Natural killer cell (primary cell): ENCODE measurements around the gene SPOCK1. TPM values are rescaled to one million over a fixed set of nuclear protein-coding genes. Genes with fewer than 3 reads are reported as not detected.

Experiments
- ATAC-seq, 3 donors: fragments of 150-1000 bp in 2 of 3; fragments of 200-7000 bp in 1 of 3; cut with Tn5 transposase; 1 replicate in 1 of 3; 2 replicates in 2 of 3; pipeline ENCODE4 v1.10.0; 2021; ENCODE audit warnings: mild to moderate bottlenecking in 2 of 3, moderate library complexity in 2 of 3
- DNase-seq, 2 donors: peaks; one replicate each; pipeline versions ENCODE4 v3.0.0 to v3.0.0-alpha.2; 2013 to 2021; ENCODE audit warnings: mixed read lengths in 1 of 2
- H3K27ac ChIP-seq: one replicate; pipeline ENCODE4 v1.5.1; 2013; ENCODE audit warnings: mild to moderate bottlenecking, low read length
- H3K27me3 ChIP-seq: one replicate; pipeline ENCODE4 v1.6.1; 2013; ENCODE audit warnings: low read length; ENCODE audit not compliant: control insufficient read depth, insufficient read depth
- H3K36me3 ChIP-seq: one replicate; pipeline ENCODE4 v1.6.1; 2013; ENCODE audit warnings: low read length; ENCODE audit not compliant: control insufficient read depth, insufficient read depth
- H3K4me1 ChIP-seq: one replicate; pipeline ENCODE4 v1.6.1; 2013; ENCODE audit warnings: low read length; ENCODE audit not compliant: control insufficient read depth, insufficient read depth
- H3K4me3 ChIP-seq: one replicate; pipeline ENCODE4 v1.5.1; 2013; ENCODE audit warnings: low read length
- H3K9me3 ChIP-seq: one replicate; pipeline ENCODE4 v1.6.1; 2013; ENCODE audit warnings: low read length; ENCODE audit not compliant: control insufficient read depth, insufficient read depth
- H3K27ac Mint-ChIP-seq, 2 donors: one replicate each; pipeline ENCODE4 v1.8.0; 2022; ENCODE audit warnings: mild to moderate bottlenecking in 2 of 2, mixed read lengths in 2 of 2, moderate library complexity in 1 of 2
- H3K27me3 Mint-ChIP-seq, 2 donors: one replicate each; pipeline ENCODE4 v1.8.0; 2022; ENCODE audit warnings: low read depth in 2 of 2, mixed read lengths in 2 of 2
- H3K36me3 Mint-ChIP-seq: one replicate; pipeline ENCODE4 v1.8.0; 2022; ENCODE audit warnings: mixed read lengths
- H3K4me1 Mint-ChIP-seq, 2 donors: one replicate each; pipeline ENCODE4 v1.8.0; 2022; ENCODE audit warnings: mixed read lengths in 2 of 2
- H3K4me3 Mint-ChIP-seq: one replicate; pipeline ENCODE4 v1.8.0; 2022; ENCODE audit warnings: mild to moderate bottlenecking, moderate library complexity, mixed read lengths
- H3K9me3 Mint-ChIP-seq, 2 donors: one replicate each; pipeline ENCODE4 v1.8.0; 2022; ENCODE audit warnings: mixed read lengths in 2 of 2
- WGBS: methylation state at CpG from one replicate; pipeline ENCODE4 v1.1.7; 2013; ENCODE audit warnings: missing lambda C conversion rate; ENCODE audit not compliant: insufficient coverage; 5-methylcytosine and 5-hydroxymethylcytosine counted together
- intact Hi-C: fragments of 100-400 bp; cut with micrococcal nuclease; formaldehyde crosslinking; loops from one replicate; pipeline ENCODE4 v1.14.2; 2022
- total RNA-seq, 4 donors: library from RNA; stranded (reverse); fragments of 120-200 nt in 1 of 4; gene quantifications; one replicate each; pipeline versions ENCODE4 v1.2.3 to v1.2.4, GENCODE V29; 2013 to 2022
- TF ChIP-seq, protein P1 (sequence below): fragments of 200-600 bp; IDR thresholded peaks from one replicate; pipeline ENCODE4 v1.8.0; 2022; ENCODE audit warnings: antibody characterized with exemption

Gene SPOCK1
- total RNA-seq, 3 donors from 2014 or later (not counting 1 experiment from before 2014, with no cell fraction given) = 0.09 to 1.6 (median 0.61) TPM

DNA sequence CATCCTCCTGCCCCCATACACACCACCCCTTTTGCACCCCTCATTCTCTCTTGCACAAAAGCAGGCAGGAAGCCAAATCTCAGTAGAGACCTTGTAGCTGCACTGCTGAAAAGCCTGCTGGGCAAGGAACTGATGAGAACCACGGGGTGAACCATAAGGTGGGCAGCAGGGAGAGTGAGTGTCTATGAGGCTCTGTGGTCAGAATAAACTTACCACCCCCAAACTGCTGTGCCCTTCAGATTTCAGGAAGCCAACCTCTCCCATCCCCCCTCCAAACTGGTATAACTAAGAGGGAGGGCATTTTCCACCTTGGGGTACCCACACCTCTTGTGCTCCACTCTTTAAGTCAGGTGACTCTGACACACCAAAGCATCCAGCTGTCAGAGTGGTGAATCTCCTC is 471.4 kb downstream of the SPOCK1 start:
- Histone ChIP-seq H3K27me3 (no peaks in the 10 kb centered on the region), H3K36me3 (no peaks in the 10 kb centered on the region), H3K9me3 (no peaks in the 10 kb centered on the region), H3K4me1 (no peaks in the 10 kb centered on the region), H3K27ac (no peak overlapping the region), H3K4me3 (no peak overlapping the region)
- Mint-ChIP-seq H3K36me3 (no peaks in the 10 kb centered on the region), H3K27ac (no peak overlapping the region), H3K27me3 (no peaks in the 10 kb centered on the region), H3K4me1 (peaks cover 0 to 3% of the 10 kb centered on the region in 2 donors), H3K9me3 (peaks cover 2 to 8% of the 10 kb centered on the region in 2 donors), H3K4me3 (no peak overlapping the region)
- ATAC-seq (no peak), DNase-seq (no peak)
- WGBS = 78% methylated on average over 1 of the region's 1 CpG
- TF ChIP-seq, protein P1, sequence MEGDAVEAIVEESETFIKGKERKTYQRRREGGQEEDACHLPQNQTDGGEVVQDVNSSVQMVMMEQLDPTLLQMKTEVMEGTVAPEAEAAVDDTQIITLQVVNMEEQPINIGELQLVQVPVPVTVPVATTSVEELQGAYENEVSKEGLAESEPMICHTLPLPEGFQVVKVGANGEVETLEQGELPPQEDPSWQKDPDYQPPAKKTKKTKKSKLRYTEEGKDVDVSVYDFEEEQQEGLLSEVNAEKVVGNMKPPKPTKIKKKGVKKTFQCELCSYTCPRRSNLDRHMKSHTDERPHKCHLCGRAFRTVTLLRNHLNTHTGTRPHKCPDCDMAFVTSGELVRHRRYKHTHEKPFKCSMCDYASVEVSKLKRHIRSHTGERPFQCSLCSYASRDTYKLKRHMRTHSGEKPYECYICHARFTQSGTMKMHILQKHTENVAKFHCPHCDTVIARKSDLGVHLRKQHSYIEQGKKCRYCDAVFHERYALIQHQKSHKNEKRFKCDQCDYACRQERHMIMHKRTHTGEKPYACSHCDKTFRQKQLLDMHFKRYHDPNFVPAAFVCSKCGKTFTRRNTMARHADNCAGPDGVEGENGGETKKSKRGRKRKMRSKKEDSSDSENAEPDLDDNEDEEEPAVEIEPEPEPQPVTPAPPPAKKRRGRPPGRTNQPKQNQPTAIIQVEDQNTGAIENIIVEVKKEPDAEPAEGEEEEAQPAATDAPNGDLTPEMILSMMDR = no peak
- intact Hi-C loops = no loop called here

DNA sequence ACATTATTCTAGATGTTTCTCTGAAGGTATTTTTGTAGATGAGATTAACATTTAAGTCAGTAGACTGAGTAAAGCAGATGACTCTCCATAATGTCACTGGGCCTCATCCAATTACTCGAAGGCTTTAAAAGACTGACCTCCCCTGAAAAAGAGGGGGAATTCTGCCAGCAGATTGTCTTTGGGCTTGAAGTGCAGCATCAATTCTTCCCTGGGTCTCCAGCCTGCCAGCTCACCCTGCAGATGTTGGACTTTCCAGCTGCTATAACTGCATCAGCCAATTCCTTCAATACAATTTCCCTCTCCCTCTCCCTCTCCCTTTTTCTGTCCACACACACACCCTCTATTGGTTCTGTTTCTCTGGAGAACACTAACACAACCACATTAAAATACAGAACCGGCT is 472.8 kb downstream of the SPOCK1 start:
- ATAC-seq (no peak), DNase-seq (no peak)
- H3K27ac Mint-ChIP-seq = no peak overlapping the region
- H3K9me3 Mint-ChIP-seq = peaks cover 2% of the 10 kb centered on the region in 2 donors
- no peaks in the 10 kb centered on the region for H3K36me3 Mint-ChIP-seq
- 90% methylated on average over 2 of the region's 2 CpGs for WGBS
- H3K4me3 Mint-ChIP-seq = no peak overlapping the region
- Histone ChIP-seq H3K27ac (no peak overlapping the region), H3K36me3 (no peaks in the 10 kb centered on the region), H3K9me3 (no peaks in the 10 kb centered on the region), H3K4me3 (no peak overlapping the region), H3K27me3 (no peaks in the 10 kb centered on the region), H3K4me1 (no peaks in the 10 kb centered on the region)
- H3K27me3 Mint-ChIP-seq = no peaks in the 10 kb centered on the region
- intact Hi-C loops = no loop called here
- TF ChIP-seq, protein P1 = no peak
- peaks cover 0 to 4% of the 10 kb centered on the region in 2 donors for H3K4me1 Mint-ChIP-seq

DNA sequence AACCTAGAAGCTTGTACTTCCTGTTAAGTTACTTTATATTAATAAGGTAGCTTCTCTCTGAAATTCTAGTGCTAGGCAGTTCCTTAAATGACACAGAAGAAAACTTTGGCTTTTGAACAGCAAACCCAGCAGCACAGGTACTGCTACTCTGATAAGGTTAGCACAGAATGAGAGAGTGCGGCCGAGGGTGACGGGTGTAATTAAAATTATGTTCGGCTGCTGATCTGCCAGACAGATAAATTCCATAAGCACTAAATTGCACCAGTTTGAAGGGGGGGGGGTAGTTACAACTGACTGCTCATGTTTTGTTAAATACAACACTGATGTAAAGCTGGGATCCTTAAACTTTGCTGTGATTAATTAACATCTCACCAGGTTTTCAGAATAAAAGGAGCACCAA is 475.1 kb downstream of the SPOCK1 start:
- ATAC-seq = no peak
- TF ChIP-seq, protein P1 = no peak
- Mint-ChIP-seq H3K9me3 (peaks cover 2% of the 10 kb centered on the region in 2 donors), H3K36me3 (no peaks in the 10 kb centered on the region), H3K27me3 (no peaks in the 10 kb centered on the region), H3K4me1 (peaks cover 0 to 4% of the 10 kb centered on the region in 2 donors), H3K4me3 (no peak overlapping the region), H3K27ac (no peak overlapping the region)
- intact Hi-C loops = no loop called here
- WGBS = 18% methylated on average over 3 of the region's 4 CpGs
- no peaks in the 10 kb centered on the region for H3K9me3 ChIP-seq
- H3K27me3 ChIP-seq = no peaks in the 10 kb centered on the region
- no peaks in the 10 kb centered on the region for H3K4me1 ChIP-seq
- no peaks in the 10 kb centered on the region for H3K36me3 ChIP-seq
- DNase-seq = no peak
- no peak overlapping the region for H3K27ac ChIP-seq
- H3K4me3 ChIP-seq = no peak overlapping the region

DNA sequence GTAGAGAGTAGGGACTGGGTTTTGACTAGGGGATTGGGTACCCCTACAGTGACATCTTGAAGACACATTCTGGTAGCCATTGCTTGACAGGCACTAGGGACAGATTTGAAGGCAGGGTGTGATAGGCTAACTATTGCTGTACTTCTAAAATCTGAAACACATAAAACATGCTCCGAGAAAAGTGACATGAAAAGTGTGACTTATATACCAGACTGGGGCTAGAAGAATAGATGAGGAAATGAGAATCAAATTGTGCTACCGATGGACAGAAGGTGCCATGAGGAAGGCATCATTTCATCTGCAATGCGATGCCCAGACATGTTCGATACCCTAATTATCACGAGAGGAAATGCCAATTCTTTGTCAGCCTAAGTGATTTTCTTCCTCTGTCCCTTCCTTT is 475.8 kb downstream of the SPOCK1 start:
- TF ChIP-seq, protein P1 = no peak
- Mint-ChIP-seq H3K36me3 (no peaks in the 10 kb centered on the region), H3K9me3 (peaks cover 2% of the 10 kb centered on the region in 2 donors), H3K4me1 (peaks cover 0 to 4% of the 10 kb centered on the region in 2 donors), H3K27ac (no peak overlapping the region), H3K4me3 (no peak overlapping the region), H3K27me3 (no peaks in the 10 kb centered on the region)
- no peaks in the 10 kb centered on the region for H3K9me3 ChIP-seq
- H3K36me3 ChIP-seq = no peaks in the 10 kb centered on the region
- no peaks in the 10 kb centered on the region for H3K27me3 ChIP-seq
- intact Hi-C loops = no loop called here
- H3K4me1 ChIP-seq = no peaks in the 10 kb centered on the region
- no peak for DNase-seq
- WGBS = 91% methylated on average over 5 of the region's 5 CpGs
- ATAC-seq = no peak
- H3K27ac ChIP-seq = no peak overlapping the region
- H3K4me3 ChIP-seq = no peak overlapping the region
